Endothelial cell of umbilical vein (primary cell): ENCODE measurements around the gene PSAP. TPM values are rescaled to one million over a fixed set of nuclear protein-coding genes. Genes with fewer than 3 reads are reported as not detected.

Experiments used
- BruUV-seq: library from RNA; stranded (reverse); fragments of 400-500 nt; replicated peaks from 2 replicates; lab custom pipeline; 2021; lab: Mats Ljungman, UMichigan
- CTCF ChIA-PET: fragments of 300-600, 350-600 bp; sonication (Branson Sonifier 250); formaldehyde crosslinking; loops from one replicate; lab custom pipeline; 2021; ENCODE audit warnings: antibody characterized with exemption, inconsistent platforms; lab: Charles Lee
- POLR2A ChIA-PET: fragments of 300-600, 350-600 bp; sonication (Branson Sonifier 250); formaldehyde crosslinking; loops from one replicate; lab custom pipeline; 2021; ENCODE audit warnings: antibody characterized with exemption, inconsistent platforms; lab: Charles Lee
- DNase-seq: peaks from one replicate; pipeline ENCODE4 v3.0.0-alpha.2; 2011; ENCODE audit warnings: low read depth, low spot score
- FAIRE-seq: peaks from 2 replicates; lab custom pipeline; 2011; peaks lifted over from hg19 to GRCh38; lab: Jason Lieb, UNC
- H2AFZ ChIP-seq: 2 replicates; pipeline ENCODE4 v1.6.0; 2012; ENCODE audit warnings: low read depth, low read length, control low read depth, inconsistent platforms
- H3K27ac ChIP-seq: 2 replicates; pipeline ENCODE4 v1.5.1; 2011; ENCODE audit warnings: low read depth, mild to moderate bottlenecking, control low read depth, low read length, moderate library complexity; ENCODE audit not compliant: insufficient read depth
- H3K27me3 ChIP-seq, 2 experiments: 2 replicates each; pipeline versions ENCODE4 v1.6.0 to v1.6.1; 2011; ENCODE audit warnings: low read length in 2 of 2, mixed read lengths in 1 of 2; ENCODE audit not compliant: control insufficient read depth in 2 of 2, insufficient read depth in 2 of 2
- H3K36me3 ChIP-seq, 2 experiments: 2 replicates in 1 of 2; 3 replicates in 1 of 2; pipeline ENCODE4 v1.5.1; 2011; ENCODE audit warnings: low read length in 2 of 2, mild to moderate bottlenecking in 1 of 2, moderate library complexity in 1 of 2; ENCODE audit not compliant: control insufficient read depth in 2 of 2, insufficient read depth in 2 of 2; ENCODE audit errors: extremely low read depth in 1 of 2
- H3K4me1 ChIP-seq: 3 replicates; pipeline ENCODE4 v1.5.1; 2011; ENCODE audit warnings: mild to moderate bottlenecking, low read length; ENCODE audit not compliant: control insufficient read depth, insufficient read depth; ENCODE audit errors: extremely low read depth
- H3K4me2 ChIP-seq: 2 replicates; pipeline ENCODE4 v1.6.1; 2011; ENCODE audit warnings: low read length, control low read depth, mixed read lengths; ENCODE audit not compliant: insufficient read depth
- H3K4me3 ChIP-seq, 3 experiments: fragments of 200-600 bp in 1 of 3; sonication (generic), shearing (Covaris generic) in 1 of 3; replicated peaks in 1 of 3; 2 replicates each; pipeline ENCODE4 v1.5.1; 2011 to 2016; ENCODE audit warnings: control low read depth in 3 of 3, low read length in 3 of 3, mild to moderate bottlenecking in 2 of 3, inconsistent platforms in 1 of 3, low read depth in 1 of 3, moderate library complexity in 1 of 3; ENCODE audit not compliant: insufficient read depth in 1 of 3
- H3K79me2 ChIP-seq: 2 replicates; pipeline ENCODE4 v1.6.0; 2012; ENCODE audit warnings: low read length, inconsistent platforms; ENCODE audit not compliant: control insufficient read depth, insufficient read depth
- H3K9ac ChIP-seq: replicated peaks from 2 replicates; pipeline ENCODE3; 2011; ENCODE audit warnings: low read length, control low read depth; ENCODE audit not compliant: insufficient read depth; ENCODE audit errors: extremely low read depth
- H3K9me1 ChIP-seq: replicated peaks from 3 replicates; pipeline ENCODE4 v1.6.0; 2011; ENCODE audit warnings: mild to moderate bottlenecking, low read length; ENCODE audit not compliant: control insufficient read depth, insufficient read depth; ENCODE audit errors: extremely low read depth
- H3K9me3 ChIP-seq: replicated peaks from 2 replicates; pipeline ENCODE4 v1.5.1; 2012; ENCODE audit warnings: low read length, inconsistent platforms; ENCODE audit not compliant: control insufficient read depth, insufficient read depth
- H4K20me1 ChIP-seq: replicated peaks from 2 replicates; pipeline ENCODE3; 2011; ENCODE audit warnings: mild to moderate bottlenecking, low read length; ENCODE audit not compliant: control insufficient read depth, insufficient read depth; ENCODE audit errors: extremely low read depth
- CTCF ChIP-seq, 2 donors: IDR thresholded peaks; 1 replicate in 1 of 2; 2 replicates in 1 of 2; pipeline ENCODE4 v1.5.1; 2011; ENCODE audit warnings: low read length in 2 of 2, mild to moderate bottlenecking in 2 of 2, moderate library complexity in 2 of 2, control low read depth in 1 of 2, inconsistent platforms in 1 of 2, low read depth in 1 of 2; ENCODE audit not compliant: insufficient read depth in 1 of 2; ENCODE audit errors: extremely low read depth in 1 of 2
- EZH2 ChIP-seq: IDR thresholded peaks from 2 replicates; pipeline ENCODE4 v1.6.1; 2012; ENCODE audit warnings: borderline replicate concordance, low read depth, mild to moderate bottlenecking, moderate library complexity, low read length, inconsistent platforms; ENCODE audit not compliant: severe bottlenecking
- FOS ChIP-seq: IDR thresholded peaks from 2 replicates; pipeline ENCODE4 v1.6.1; 2011; ENCODE audit warnings: mild to moderate bottlenecking, low read length, moderate library complexity, borderline replicate concordance; ENCODE audit not compliant: insufficient read depth
- GATA2 ChIP-seq: IDR thresholded peaks from 2 replicates; pipeline ENCODE4 v1.7.0; 2011; ENCODE audit warnings: low read depth, mild to moderate bottlenecking, moderate library complexity, mixed read lengths, low read length; ENCODE audit not compliant: insufficient read length, insufficient read depth
- JUN ChIP-seq: IDR thresholded peaks from 2 replicates; pipeline ENCODE4 v1.6.1; 2011; ENCODE audit warnings: borderline replicate concordance, low read depth; ENCODE audit not compliant: insufficient read length, insufficient read depth
- MAX ChIP-seq: IDR thresholded peaks from 2 replicates; pipeline ENCODE4 v1.6.1; 2011; ENCODE audit not compliant: insufficient read depth, insufficient read length
- MYC ChIP-seq: IDR thresholded peaks from one replicate; pipeline ENCODE4 v1.6.1; 2011; ENCODE audit warnings: mild to moderate bottlenecking, low read depth, low read length
- POLR2A ChIP-seq: IDR thresholded peaks from 2 replicates; pipeline ENCODE4 v1.6.1; 2012; ENCODE audit warnings: low read depth, mild to moderate bottlenecking, control low read depth, low read length
- POLR2AphosphoS5 ChIP-seq: IDR thresholded peaks from 2 replicates; pipeline ENCODE4 v1.6.1; 2012; ENCODE audit warnings: low read depth, mild to moderate bottlenecking, control low read depth, low read length, moderate library complexity; ENCODE audit not compliant: insufficient read depth
- dilution Hi-C: fragments of 300-500 bp; cut with MboI; formaldehyde crosslinking; loops from one replicate; pipeline ENCODE4 v1.15.0; 2019; ENCODE audit warnings: low sequenced_read_pairs; ENCODE audit not compliant: extremely low pct_ligation_motif_present
- intact Hi-C: fragments of 100-400 bp; cut with micrococcal nuclease; formaldehyde crosslinking; loops from one replicate; pipeline ENCODE4 v1.10.0; 2022
- polyA plus RNA-seq, 4 experiments: library from polyadenylated mRNA; depleted of rRNA in 3 of 4; stranded (reverse) in 3 of 4; unstranded in 1 of 4; fragments of >200 nt; gene quantifications; 2 replicates each; pipeline versions ENCODE4 v1.2.1 to v1.2.3, GENCODE V29; 2011 to 2012; ENCODE audit warnings: missing spikeins in 1 of 4
- total RNA-seq: library from RNA; stranded (reverse); gene quantifications from 2 replicates; pipeline ENCODE4 v1.2.3, GENCODE V29; 2021

PSAP gene
- total and polyA plus RNA-seq, 2 donors (not counting 3 experiments of a cell fraction or from before 2014, with no cell fraction given), result 644 to 1,476 TPM

DNA sequence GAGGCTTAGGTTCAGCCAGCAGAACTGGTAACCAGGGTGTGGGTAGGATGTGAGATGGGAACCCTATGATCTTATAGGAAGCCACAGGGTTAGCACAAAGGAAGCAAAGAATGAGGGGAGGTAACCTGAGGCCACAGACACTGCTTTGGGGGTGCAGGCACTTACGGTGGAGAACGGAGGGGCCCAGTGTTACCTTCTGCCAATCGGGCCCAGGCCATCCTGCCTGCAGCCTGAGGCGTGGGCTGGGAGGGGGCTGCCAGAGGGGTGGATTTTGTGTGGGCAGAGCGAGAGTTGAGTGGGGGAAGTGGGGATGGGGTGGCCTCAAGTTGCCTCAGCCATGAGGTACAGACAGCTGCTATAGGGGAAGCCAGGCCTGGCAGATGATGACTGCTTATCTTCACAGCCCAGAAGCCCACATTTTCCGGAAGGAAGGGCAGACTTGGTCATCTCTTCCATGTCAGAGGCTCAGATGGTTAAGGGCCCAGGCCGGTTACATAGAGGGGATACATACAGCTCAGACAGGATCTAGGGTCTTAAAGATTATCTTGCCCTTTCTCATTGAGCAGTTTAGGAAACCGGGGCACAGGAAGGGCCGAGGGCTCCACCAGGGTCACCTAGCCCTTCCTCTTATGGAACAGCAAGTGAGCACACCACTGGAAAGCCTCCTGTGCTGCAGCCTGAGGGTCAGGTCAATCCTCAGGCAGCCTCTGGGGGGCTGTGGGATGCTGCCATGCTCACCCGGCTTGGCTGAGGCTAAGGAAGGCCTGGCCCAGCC lies 53.3 kb downstream of the PSAP start:
- peak; percentile 65 for DNase-seq
- Histone ChIP-seq H3K27ac (no peak overlapping the region), H3K36me3 (no peaks in the 10 kb centered on the region), H4K20me1 (no peaks in the 10 kb centered on the region), H3K9me3 (no peaks in the 10 kb centered on the region), H3K79me2 (no peaks in the 10 kb centered on the region), H3K9ac (no peak overlapping the region), H3K4me3 (no peak overlapping the region), H3K4me2 (no peak overlapping the region), H3K4me1 (peaks cover 6% of the 10 kb centered on the region), H3K27me3 (no peaks in the 10 kb centered on the region), H3K9me1 (no peaks in the 10 kb centered on the region), H2AFZ (no peak overlapping the region)
- POLR2A ChIA-PET, result no interaction called here
- intact Hi-C loops, result no loop called here
- FAIRE-seq, result no peak
- dilution Hi-C loops, result no loop called here
- CTCF ChIA-PET, result interaction anchor here (0.6 kb wide), 1 partner anchor 8 kb away, joined by 3 read pairs; no protein-coding TSS in a partner anchor
- BruUV-seq, result no TSS peak
- TF ChIP-seq FOS (peak; percentile 68), EZH2 (no peak), JUN (no peak), MYC (no peak), POLR2A (no peak), GATA2 (peak; percentile 93), MAX (no peak), POLR2AphosphoS5 (peak; percentile 37), CTCF (IDR thresholded peaks at IDR 0.05; ENCODE audit: extremely low read depth in 1 of 2, insufficient read depth in 1 of 2, low read depth in 1 of 2, low read length in 2 of 2) (no peak)
